LNCaP clone FGC (cell line): ENCODE measurements around the gene SIM2.

Experiments
- DNase-seq: peaks from one replicate; pipeline ENCODE4 v3.0.0-alpha.2; 2011; ENCODE audit warnings: low read depth
- H3K4me3 ChIP-seq: 2 replicates; pipeline ENCODE4 v1.5.1; 2011; ENCODE audit warnings: mild to moderate bottlenecking, low read depth, low read length, control low read depth
- TF ChIP-seq, protein P1 (sequence below): IDR thresholded peaks from 2 replicates; pipeline ENCODE4 v1.5.1; 2012; ENCODE audit warnings: mild to moderate bottlenecking; ENCODE audit not compliant: control insufficient read depth, insufficient read depth; ENCODE audit errors: extremely low read depth

Gene SIM2

DNA sequence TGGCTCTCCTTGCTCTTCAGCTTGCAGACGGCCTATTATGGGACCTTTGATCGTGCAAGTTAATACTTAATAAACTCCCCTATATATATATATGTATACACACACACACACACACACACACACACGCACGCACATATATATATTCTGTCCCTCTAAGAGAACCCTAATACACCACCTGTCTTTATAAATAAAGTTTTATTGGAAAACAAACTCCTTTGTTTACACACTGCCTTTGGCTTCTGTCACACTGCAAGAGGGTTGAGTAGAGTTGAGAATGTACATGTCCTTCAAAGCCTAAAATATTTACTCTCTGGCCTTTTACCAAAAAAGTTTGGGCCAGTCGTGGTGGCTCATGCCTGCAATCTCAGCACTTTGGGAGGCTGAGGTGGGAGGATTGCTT lies 26.2 kb upstream of the SIM2 start:
- TF ChIP-seq, protein P1, sequence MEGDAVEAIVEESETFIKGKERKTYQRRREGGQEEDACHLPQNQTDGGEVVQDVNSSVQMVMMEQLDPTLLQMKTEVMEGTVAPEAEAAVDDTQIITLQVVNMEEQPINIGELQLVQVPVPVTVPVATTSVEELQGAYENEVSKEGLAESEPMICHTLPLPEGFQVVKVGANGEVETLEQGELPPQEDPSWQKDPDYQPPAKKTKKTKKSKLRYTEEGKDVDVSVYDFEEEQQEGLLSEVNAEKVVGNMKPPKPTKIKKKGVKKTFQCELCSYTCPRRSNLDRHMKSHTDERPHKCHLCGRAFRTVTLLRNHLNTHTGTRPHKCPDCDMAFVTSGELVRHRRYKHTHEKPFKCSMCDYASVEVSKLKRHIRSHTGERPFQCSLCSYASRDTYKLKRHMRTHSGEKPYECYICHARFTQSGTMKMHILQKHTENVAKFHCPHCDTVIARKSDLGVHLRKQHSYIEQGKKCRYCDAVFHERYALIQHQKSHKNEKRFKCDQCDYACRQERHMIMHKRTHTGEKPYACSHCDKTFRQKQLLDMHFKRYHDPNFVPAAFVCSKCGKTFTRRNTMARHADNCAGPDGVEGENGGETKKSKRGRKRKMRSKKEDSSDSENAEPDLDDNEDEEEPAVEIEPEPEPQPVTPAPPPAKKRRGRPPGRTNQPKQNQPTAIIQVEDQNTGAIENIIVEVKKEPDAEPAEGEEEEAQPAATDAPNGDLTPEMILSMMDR: no peak
- H3K4me3 ChIP-seq: no peak overlapping the region
- no peak for DNase-seq

DNA sequence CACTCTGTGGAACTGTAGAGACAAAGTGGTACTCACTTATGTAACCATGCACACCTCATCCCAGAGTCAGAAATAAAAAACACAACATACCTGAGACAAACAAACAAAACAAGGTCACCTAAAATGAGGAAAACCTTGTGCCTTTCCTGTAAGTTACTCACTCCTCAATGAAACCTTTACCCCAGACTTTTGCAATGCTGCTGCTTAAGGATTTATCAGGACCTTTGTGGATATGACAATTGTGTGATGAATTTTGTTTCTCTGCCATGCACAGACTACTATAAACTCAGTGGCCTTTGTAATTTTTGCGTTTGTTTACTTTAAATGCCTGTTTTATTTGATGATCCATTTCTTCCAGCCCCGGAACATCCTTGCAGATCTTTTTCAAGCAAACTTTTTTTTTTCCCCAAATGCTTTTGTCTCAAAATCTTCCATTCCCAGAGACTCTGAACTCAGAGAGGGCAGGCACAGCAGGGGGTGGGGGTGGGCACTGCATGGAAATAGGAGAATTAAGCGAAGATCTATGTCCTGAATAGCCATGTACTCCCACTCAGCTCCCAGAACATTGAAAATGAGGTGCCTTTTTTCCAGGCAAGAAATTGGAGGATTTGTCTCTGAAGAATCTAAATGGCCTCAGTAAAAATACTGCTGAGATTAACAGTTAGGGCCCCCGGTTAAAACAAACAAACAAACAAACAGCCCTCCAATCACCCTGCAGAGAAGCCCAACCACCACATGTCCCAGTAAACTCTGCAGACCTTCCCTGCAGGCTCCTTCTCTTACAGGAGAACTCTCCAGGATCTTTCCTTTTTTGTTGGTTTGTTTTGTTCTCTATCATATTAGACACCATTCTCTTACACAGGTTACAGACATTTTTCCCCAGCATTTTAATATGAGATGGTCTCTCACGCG lies 22.6 kb upstream of the SIM2 start:
- DNase-seq: no peak
- H3K4me3 ChIP-seq: no peak overlapping the region
- TF ChIP-seq, protein P1: no peak

DNA sequence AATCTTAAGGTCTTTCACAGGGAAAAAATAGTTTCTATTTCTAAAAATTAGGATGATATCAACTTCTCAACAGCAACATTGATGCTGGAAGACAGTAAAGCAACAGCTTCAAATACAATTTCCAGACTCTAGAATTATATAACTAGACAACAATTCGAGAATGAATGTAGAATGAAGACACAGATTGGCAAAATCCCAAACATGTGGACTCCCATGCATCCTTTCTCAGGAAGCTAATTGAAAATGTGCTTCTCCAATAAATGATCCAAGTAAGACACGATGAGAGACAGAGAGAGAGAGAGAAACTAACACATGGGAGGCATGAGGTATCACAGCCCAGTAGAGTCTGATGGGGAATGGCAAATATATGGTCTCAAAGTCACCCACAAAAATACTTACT lies 21.5 kb upstream of the SIM2 start:
- no peak overlapping the region for H3K4me3 ChIP-seq
- TF ChIP-seq, protein P1: no peak
- DNase-seq: no peak

DNA sequence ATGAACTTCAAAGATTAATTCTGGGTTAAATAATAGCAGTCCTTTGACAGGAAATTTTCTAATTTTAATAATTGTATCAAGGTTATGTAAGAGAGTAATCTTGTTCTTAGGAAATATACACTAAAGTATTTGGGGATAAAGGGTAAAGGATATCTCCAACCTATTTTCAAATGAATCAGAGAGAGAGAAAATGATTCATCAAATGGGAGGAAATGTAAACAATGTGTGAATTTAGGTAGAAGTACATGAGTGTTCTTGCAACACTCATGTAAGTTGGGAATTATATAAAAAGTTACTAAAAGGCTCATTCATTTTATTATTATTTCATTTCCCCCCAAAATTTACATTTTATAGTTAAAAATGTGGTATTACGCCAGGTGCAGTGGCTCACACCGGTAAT lies 20.4 kb upstream of the SIM2 start:
- no peak overlapping the region for H3K4me3 ChIP-seq
- no peak for DNase-seq
- TF ChIP-seq, protein P1: no peak

DNA sequence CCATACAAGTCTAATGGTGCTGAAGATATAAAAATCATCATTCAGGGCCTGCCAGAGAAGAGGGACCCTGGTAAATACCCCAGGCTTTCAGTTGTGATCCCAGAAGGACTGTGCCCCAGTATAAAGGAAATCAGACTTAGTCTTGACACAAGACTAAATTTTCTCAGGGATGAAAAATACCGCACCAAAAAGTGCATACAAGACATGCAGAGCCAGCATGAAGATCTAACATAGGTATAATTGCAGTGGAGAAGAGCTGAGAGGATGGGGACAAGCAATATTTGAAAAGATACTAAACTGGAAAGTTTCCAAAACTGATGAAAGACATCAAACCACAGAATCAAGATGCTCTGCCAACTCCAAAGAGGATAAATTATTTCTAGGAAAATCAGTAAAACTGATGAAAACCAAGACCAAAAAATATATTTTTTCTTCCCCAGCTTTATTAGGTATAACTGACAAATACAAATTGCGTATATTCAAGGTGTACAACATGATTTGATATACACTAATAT lies 17.7 kb upstream of the SIM2 start:
- no peak overlapping the region for H3K4me3 ChIP-seq
- TF ChIP-seq, protein P1: no peak

DNA sequence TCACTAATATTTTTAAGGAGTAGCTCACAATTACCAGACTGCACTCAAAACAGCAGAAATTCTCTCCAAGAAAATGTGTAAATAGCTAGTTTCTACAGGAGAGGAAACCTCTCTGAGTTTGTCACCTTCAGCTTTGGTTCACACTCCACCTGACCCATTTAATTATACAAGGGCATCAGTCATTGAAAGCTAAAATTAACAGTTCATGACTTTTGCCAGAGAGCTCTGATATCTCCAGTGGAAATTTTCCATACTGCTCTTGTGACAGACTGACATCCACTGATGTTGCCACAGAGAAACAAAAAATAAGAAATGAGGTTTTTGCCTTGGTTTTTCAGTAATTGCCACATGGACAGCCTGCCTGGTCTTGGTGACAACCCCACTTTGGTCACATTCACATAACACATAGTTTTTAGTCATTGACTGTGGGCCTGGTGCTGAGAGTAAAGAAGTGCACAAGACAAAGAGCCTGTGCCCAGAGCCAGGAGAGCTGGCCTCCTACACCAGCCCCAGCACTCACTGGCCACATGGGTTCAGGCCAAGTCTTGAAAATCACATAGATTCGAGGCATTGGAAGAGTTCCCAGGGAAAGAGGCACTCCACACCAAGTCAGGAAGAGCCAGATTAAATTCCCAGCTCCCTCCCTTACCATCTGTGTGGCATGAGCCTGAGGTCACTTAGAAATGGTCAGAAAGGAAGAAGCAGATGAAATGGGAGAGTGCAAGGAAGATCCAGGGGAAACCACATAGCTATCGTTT lies 13.8 kb upstream of the SIM2 start:
- TF ChIP-seq, protein P1: no peak
- no peak for DNase-seq
- H3K4me3 ChIP-seq: no peak overlapping the region

More for the DNA sequence above, 17.7 kb upstream of the SIM2 start:
- no peak for DNase-seq
